ENCODE results near the gene DAND5. TPM values are rescaled to one million over a fixed set of nuclear protein-coding genes. Genes with fewer than 3 reads are reported as not detected.

Gene DAND5
- total RNA-seq, 1 donor, result not detected

DNA sequence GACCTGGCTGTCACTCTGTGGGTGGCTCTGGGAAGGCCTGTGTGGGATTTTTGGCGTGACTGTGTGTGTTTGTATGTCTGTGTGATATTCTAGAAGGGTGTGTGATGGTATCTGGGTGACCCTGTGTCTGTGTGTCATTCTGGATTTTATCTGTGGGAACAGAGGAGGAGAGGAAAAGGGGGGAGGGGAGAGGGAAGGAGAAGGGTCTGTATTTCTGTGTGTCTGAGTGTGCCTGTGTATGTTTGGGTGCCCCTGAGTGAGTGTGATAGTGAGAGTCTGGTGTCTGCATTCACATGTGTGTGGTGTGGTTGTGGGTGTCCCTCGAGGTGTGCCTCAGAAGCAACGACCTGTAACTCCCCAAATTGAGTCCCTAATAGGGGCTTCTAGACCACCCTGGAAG is 17.8 kb downstream of the DAND5 start:
- no peak overlapping the region for H2AFZ ChIP-seq (ENCODE audit: low read length)
- no peaks in the 10 kb centered on the region for H4K20me1 ChIP-seq (ENCODE audit: insufficient read depth, low read length)
- DNase-seq (ENCODE audit: insufficient read length, low spot score, missing footprints), result peak; percentile 83
- no peaks in the 10 kb centered on the region for H3K79me2 ChIP-seq (ENCODE audit: insufficient read depth, low read length)
- H3K4me3 ChIP-seq (ENCODE audit: insufficient read depth, low read length), result no peak overlapping the region
- H3K4me1 ChIP-seq (ENCODE audit: insufficient read depth, low read length), result peaks cover 16% of the 10 kb centered on the region
- H3K27me3 ChIP-seq (ENCODE audit: insufficient read depth, low read length), result peaks cover 3% of the 10 kb centered on the region
- H3K36me3 ChIP-seq (ENCODE audit: insufficient read depth, low read length), result no peaks in the 10 kb centered on the region
- H3K27ac ChIP-seq (ENCODE audit: low read depth, low read length), result no peak overlapping the region
- TF ChIP-seq, protein P1, sequence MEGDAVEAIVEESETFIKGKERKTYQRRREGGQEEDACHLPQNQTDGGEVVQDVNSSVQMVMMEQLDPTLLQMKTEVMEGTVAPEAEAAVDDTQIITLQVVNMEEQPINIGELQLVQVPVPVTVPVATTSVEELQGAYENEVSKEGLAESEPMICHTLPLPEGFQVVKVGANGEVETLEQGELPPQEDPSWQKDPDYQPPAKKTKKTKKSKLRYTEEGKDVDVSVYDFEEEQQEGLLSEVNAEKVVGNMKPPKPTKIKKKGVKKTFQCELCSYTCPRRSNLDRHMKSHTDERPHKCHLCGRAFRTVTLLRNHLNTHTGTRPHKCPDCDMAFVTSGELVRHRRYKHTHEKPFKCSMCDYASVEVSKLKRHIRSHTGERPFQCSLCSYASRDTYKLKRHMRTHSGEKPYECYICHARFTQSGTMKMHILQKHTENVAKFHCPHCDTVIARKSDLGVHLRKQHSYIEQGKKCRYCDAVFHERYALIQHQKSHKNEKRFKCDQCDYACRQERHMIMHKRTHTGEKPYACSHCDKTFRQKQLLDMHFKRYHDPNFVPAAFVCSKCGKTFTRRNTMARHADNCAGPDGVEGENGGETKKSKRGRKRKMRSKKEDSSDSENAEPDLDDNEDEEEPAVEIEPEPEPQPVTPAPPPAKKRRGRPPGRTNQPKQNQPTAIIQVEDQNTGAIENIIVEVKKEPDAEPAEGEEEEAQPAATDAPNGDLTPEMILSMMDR (IDR thresholded peaks at IDR 0.05; ENCODE audit: extremely low read depth, low read depth, low read length), result no peak
- no peaks in the 10 kb centered on the region for H3K9me3 ChIP-seq (ENCODE audit: low read depth, low read length)
- no peak overlapping the region for H3K4me2 ChIP-seq (ENCODE audit: insufficient read depth, low read length)

DNA sequence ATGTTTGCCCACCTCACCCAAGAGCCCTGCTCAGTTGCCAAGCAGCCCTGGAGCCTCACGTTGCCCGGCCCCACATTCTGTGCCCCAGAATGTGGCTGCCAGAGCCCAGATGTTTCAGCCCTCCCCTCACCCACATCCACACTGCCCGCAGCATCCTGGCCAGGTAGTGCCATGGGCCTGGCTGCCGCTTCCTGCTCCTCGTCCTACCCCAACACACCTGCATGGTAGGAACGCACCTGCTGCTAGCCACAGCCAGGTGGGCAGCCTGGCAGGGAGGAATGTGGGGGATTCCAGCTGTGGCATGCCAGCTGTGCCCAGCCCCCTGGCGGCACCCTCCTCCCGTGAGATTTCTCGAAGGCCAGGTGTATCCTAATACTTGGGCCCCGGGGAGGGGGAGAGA is 18.4 kb downstream of the DAND5 start:
- no peaks in the 10 kb centered on the region for H3K9me3 ChIP-seq (ENCODE audit: low read depth, low read length)
- H2AFZ ChIP-seq (ENCODE audit: low read length), result no peak overlapping the region
- H3K27me3 ChIP-seq (ENCODE audit: insufficient read depth, low read length), result no peaks in the 10 kb centered on the region
- DNase-seq (ENCODE audit: insufficient read length, low spot score, missing footprints), result peak; percentile 67
- no peak overlapping the region for H3K4me3 ChIP-seq (ENCODE audit: insufficient read depth, low read length)
- TF ChIP-seq, protein P1 (IDR thresholded peaks at IDR 0.05; ENCODE audit: extremely low read depth, low read depth, low read length), result no peak
- no peaks in the 10 kb centered on the region for H3K36me3 ChIP-seq (ENCODE audit: insufficient read depth, low read length)
- no peak overlapping the region for H3K27ac ChIP-seq (ENCODE audit: low read depth, low read length)
- H3K4me1 ChIP-seq (ENCODE audit: insufficient read depth, low read length), result peaks cover 16% of the 10 kb centered on the region
- H4K20me1 ChIP-seq (ENCODE audit: insufficient read depth, low read length), result no peaks in the 10 kb centered on the region
- no peak overlapping the region for H3K4me2 ChIP-seq (ENCODE audit: insufficient read depth, low read length)
- no peaks in the 10 kb centered on the region for H3K79me2 ChIP-seq (ENCODE audit: insufficient read depth, low read length)

DNA sequence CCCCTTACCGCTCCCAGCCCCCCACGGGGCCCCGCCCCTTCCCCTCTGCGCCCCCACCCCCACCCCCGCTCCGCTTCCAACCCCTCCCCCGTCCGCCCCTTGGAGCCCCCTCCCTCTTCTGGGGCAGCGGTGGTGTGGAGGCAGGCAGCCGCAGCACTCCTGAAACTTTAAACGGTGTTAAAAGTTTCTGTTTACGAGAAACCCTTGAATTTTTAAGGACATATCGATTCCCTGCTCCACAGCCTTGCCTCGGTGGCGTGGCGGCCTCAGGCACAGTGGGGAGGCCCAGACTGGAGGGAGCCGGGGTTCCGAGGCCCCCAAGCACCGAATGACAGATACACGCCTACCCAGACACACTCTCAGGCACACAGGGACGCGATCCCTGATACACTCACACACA is 21.1 kb downstream of the DAND5 start:
- H3K79me2 ChIP-seq (ENCODE audit: insufficient read depth, low read length), result no peaks in the 10 kb centered on the region
- TF ChIP-seq, protein P1 (IDR thresholded peaks at IDR 0.05; ENCODE audit: extremely low read depth, low read depth, low read length), result no peak
- H3K4me2 ChIP-seq (ENCODE audit: insufficient read depth, low read length), result no peak overlapping the region
- H3K9me3 ChIP-seq (ENCODE audit: low read depth, low read length), result no peaks in the 10 kb centered on the region
- H3K27ac ChIP-seq (ENCODE audit: low read depth, low read length), result no peak overlapping the region
- no peaks in the 10 kb centered on the region for H4K20me1 ChIP-seq (ENCODE audit: insufficient read depth, low read length)
- H2AFZ ChIP-seq (ENCODE audit: low read length), result no peak overlapping the region
- H3K4me1 ChIP-seq (ENCODE audit: insufficient read depth, low read length), result peaks cover 6% of the 10 kb centered on the region
- DNase-seq (ENCODE audit: insufficient read length, low spot score, missing footprints), result peak; percentile 73
- H3K4me3 ChIP-seq (ENCODE audit: insufficient read depth, low read length), result no peak overlapping the region
- no peaks in the 10 kb centered on the region for H3K36me3 ChIP-seq (ENCODE audit: insufficient read depth, low read length)
- no peaks in the 10 kb centered on the region for H3K27me3 ChIP-seq (ENCODE audit: insufficient read depth, low read length)

DNA sequence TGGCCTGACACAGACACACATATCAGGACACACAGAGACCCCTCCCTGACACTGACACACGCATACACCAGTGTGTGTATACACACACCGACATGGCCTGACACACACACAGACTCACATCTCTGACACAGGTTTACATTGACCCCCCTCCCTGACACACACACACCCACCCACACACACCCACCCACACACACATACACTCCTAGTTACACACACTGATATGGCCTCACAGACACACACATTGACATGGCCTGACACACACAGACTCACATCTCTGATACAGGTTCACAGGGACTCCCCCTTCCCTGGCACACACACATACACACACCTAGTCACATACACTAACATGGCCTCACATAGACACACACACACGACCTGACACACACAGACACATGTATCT is 21.5 kb downstream of the DAND5 start:
- DNase-seq (ENCODE audit: insufficient read length, low spot score, missing footprints), result no peak
- Histone ChIP-seq H2AFZ (ENCODE audit: low read length) (no peak overlapping the region), H3K27ac (ENCODE audit: low read depth, low read length) (no peak overlapping the region)

More for the DNA sequence above, 21.5 kb downstream of the DAND5 start:
- H3K79me2 ChIP-seq (ENCODE audit: insufficient read depth, low read length), result peaks cover under 1% of the 10 kb centered on the region
- H3K4me2 ChIP-seq (ENCODE audit: insufficient read depth, low read length), result no peak overlapping the region
- H3K4me3 ChIP-seq (ENCODE audit: insufficient read depth, low read length), result no peak overlapping the region
- no peaks in the 10 kb centered on the region for H3K36me3 ChIP-seq (ENCODE audit: insufficient read depth, low read length)
- peaks cover 5% of the 10 kb centered on the region for H3K4me1 ChIP-seq (ENCODE audit: insufficient read depth, low read length)
- no peaks in the 10 kb centered on the region for H4K20me1 ChIP-seq (ENCODE audit: insufficient read depth, low read length)
- TF ChIP-seq, protein P1 (IDR thresholded peaks at IDR 0.05; ENCODE audit: extremely low read depth, low read depth, low read length), result no peak
- H3K27me3 ChIP-seq (ENCODE audit: insufficient read depth, low read length), result no peaks in the 10 kb centered on the region
- H3K9me3 ChIP-seq (ENCODE audit: low read depth, low read length), result no peaks in the 10 kb centered on the region

Data from osteoblast (primary cell).